ENCODE results near the gene AQP12A. TPM values are rescaled to one million over a fixed set of nuclear protein-coding genes. Genes with fewer than 3 reads are reported as not detected.

Gene AQP12A
- polyA plus RNA-seq, 1 experiment = not detected

DNA sequence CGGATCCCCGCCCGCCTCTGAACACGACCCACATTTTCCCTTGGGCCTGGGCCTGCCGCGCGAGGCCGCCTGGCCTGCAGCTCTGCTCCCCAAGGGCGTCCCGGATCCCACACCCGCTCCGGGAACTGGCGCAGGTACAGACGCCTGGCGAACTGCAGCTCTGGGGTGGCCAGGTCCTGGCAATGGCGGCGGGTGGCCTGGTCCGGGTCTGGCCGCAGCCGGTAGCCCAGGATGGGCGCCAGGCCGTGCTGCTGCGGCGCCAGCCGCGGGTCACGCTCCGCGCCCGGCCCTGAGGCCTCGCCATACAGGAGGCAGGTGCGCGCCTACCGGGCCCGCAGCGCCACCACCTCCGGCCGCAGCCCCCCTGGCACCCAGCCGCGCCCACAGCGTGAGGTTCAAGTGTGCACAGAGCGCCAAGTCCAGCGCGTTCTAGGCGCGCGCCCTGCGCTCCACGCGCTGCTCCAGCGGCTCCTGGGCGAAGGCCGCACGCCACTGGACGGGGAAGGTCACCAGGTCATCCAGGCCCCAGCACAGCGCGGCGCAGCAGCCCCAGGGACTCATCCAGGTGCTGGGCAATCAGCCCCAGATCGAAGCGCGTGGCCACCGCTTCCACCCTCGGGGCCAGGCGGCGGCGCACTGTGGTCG, 9.5 kb downstream of the AQP12A start:
- ChIA-PET CTCF (no interaction called here), POLR2A (no interaction called here)
- H3K27me3 ChIP-seq (ENCODE audit: control insufficient read depth, insufficient read depth, low read length) = peaks cover 2% of the 10 kb centered on the region

DNA sequence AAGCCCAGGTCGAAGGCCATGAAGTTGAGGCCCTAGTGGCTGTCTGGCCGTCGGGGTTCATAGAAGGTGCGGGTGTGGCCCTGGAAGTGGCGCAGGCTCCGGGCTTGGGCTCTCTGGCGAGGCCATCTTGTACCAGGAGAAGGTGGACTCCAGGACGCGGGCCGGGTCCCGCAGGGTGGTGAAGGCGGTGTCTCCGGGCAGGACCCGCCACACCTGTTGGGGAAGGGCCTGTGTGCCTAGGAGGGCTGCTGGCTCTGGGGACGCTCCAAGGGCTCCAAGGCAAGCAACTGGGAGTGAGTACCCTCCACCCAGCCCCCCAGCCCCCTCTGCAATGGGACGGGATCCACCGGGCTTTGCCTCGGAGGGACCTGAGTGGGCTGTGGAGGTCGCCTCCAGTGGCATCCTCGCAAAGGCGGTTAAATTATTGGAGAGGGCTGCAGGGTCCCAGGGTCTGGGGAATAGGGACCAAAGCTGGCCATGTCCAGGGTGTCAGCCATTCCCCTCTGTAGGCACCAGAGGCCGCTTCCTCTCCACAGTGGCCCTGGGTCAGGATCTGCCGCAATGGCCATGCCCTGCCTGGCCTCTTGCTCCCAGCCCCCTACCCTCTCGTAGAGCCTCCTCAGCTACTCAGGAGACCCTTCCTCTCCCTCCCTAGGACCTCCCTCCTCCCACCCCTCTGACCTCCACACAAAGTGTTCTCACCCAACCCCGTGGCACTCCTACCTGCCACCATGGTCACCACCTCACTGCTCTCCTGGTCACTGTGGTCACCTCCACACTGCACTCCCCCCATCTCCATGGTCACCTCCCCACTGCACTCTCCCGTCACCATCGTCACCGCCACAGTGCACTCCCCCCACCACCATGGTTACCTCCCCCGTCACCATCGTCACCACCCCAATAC, 10.3 kb downstream of the AQP12A start:
- peaks cover 6% of the 10 kb centered on the region for H3K27me3 ChIP-seq (ENCODE audit: control insufficient read depth, insufficient read depth, low read length)
- DNase-seq (ENCODE audit: low read depth) = no peak
- POLR2A ChIA-PET = no interaction called here
- H3K4me3 ChIP-seq (ENCODE audit: low read depth, low read length) = no peak overlapping the region
- no peak for TF ChIP-seq CTCF (IDR thresholded peaks at IDR 0.05; ENCODE audit: insufficient read depth, low read depth, low read length)
- H3K36me3 ChIP-seq (ENCODE audit: control insufficient read depth, insufficient read depth, low read length) = no peaks in the 10 kb centered on the region
- CTCF ChIA-PET = interaction anchor here (1.0 kb wide), 1 partner anchor 188 kb away, joined by 4 read pairs; no protein-coding TSS in a partner anchor

More for the DNA sequence above, 9.5 kb downstream of the AQP12A start:
- Histone ChIP-seq H3K4me3 (ENCODE audit: low read depth, low read length) (no peak overlapping the region), H3K36me3 (ENCODE audit: control insufficient read depth, insufficient read depth, low read length) (no peaks in the 10 kb centered on the region)
- DNase-seq (ENCODE audit: low read depth) = no peak
- no peak for TF ChIP-seq CTCF (IDR thresholded peaks at IDR 0.05; ENCODE audit: insufficient read depth, low read depth, low read length)

DNA sequence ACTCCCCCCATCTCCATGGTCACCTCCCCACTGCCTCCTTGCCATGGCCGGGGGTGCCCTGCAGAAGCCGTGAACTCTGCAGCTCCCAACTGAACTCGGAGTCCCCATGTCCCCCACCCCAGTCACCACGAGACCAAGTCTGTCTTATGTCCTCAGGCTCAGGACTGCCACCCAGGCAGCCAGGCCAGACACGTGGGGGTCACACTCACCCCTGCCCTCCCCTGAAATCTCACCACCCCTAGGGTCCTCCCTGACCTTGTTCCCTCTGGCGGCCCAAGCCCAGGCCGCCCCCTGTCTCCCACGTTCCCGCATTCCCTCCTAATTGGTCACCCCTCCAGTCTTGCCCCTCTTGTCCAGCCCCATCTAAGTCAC, 11.0 kb downstream of the AQP12A start:
- no peak for TF ChIP-seq CTCF (IDR thresholded peaks at IDR 0.05; ENCODE audit: insufficient read depth, low read depth, low read length)
- ChIA-PET POLR2A (no interaction called here), CTCF (interaction anchor here (1.0 kb wide), 1 partner anchor 189 kb away, joined by 4 read pairs; no protein-coding TSS in a partner anchor)
- Histone ChIP-seq H3K4me3 (ENCODE audit: low read depth, low read length) (no peak overlapping the region), H3K27me3 (ENCODE audit: control insufficient read depth, insufficient read depth, low read length) (peaks cover 6% of the 10 kb centered on the region), H3K36me3 (ENCODE audit: control insufficient read depth, insufficient read depth, low read length) (no peaks in the 10 kb centered on the region)
- no peak for DNase-seq (ENCODE audit: low read depth)

- Histone ChIP-seq H3K27me3 (ENCODE audit: control insufficient read depth, insufficient read depth, low read length) (peaks cover 12% of the 10 kb centered on the region), H3K4me3 (ENCODE audit: low read depth, low read length) (no peak overlapping the region), H3K36me3 (ENCODE audit: control insufficient read depth, insufficient read depth, low read length) (no peaks in the 10 kb centered on the region)
- no peak for TF ChIP-seq CTCF (IDR thresholded peaks at IDR 0.05; ENCODE audit: insufficient read depth, low read depth, low read length)
- ChIA-PET CTCF (no interaction called here), POLR2A (no interaction called here)
- DNase-seq (ENCODE audit: low read depth) = no peak
These were observed 12.0 kb downstream of the AQP12A start for GRCh38 chr2:240703417-240704341.

Data from BJ (cell line).